ENCODE data around the gene IER5. TPM values are rescaled to one million over a fixed set of nuclear protein-coding genes. Genes with fewer than 3 reads are reported as not detected.

Gene IER5
- total and polyA plus RNA-seq, 2 of the 13 experiments (the other 11 are each of a cell fraction or from before 2014, with no cell fraction given) = 2.5 to 3.5 TPM

DNA sequence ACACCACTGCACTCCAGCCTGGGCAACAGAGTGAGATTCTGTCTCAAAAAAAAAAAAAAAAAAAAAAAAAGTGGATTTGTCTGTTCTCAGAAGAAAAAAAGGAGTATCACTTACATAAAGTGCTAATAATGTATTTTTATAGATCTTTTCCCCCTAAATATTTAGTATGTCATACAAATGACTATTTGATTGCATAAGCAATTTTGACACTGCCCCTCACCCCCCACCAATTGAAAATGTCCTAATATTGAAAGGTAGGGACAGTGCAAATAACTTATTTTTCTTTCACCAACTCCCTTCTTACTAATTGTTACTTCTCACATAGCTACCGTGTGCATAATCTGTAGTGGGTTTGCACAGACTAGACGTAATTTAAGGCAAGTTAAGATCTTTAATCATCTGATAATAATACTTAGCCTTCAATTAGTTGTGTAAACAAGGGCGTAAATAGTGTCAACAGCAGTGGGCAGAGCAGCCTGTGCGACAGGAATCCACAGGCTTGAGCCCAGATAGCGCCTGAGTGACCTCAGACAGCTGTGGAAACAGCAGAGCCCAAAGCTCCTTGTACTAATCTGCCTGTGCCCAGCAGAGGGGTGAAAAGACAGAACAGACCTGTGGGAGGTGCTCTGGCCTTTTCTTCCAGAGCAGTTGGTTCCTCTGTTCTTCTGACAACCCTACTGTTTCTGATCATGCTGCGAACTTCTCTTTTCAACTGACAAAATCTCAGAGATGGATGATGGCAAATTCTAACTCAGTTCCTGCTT lies 4.5 kb upstream of the IER5 start:
- BruUV-seq (replicated peaks) = no TSS peak
- 2% methylated on average over 6 of the region's 6 CpGs for whole genome bisulfite sequencing (ENCODE audit: low lambda C conversion rate)
- ATAC-seq = peak; percentile 68
- in situ Hi-C loops (cut with HindIII; ENCODE audit: extremely low pct_ligation_motif_present, low pct_unique_long_range_greater_than_20kb) = no loop called here
- ChIA-PET CTCF (ENCODE audit: low intra/inter-chr PET ratio, low total read pairs) (interaction anchor here (1.6 to 1.7 kb wide), 2 partner anchors 46 to 58 kb away, joined by 5 to 20 read pairs; no protein-coding TSS in a partner anchor), POLR2A (interaction anchor here (0.6 to 1.0 kb wide), 4 partner anchors 21 to 59 kb away, joined by 3 to 4 read pairs (median 3); no protein-coding TSS in a partner anchor)
- Histone ChIP-seq H2AFZ (ENCODE audit: low read length) (no peak overlapping the region), H3K79me2 (ENCODE audit: insufficient read depth, low read length) (peaks cover under 1% of the 10 kb centered on the region), H4K20me1 (ENCODE audit: insufficient read depth, low read length) (peaks cover 3% of the 10 kb centered on the region; the same call in 1 of the 2 replicates), H3K9ac (ENCODE audit: insufficient read depth, low read depth, low read length) (no peak overlapping the region), H3K4me3 (replicated peaks in 1 of 3; ENCODE audit: insufficient read depth in 1 of 3, low read depth in 2 of 3, low read length in 3 of 3) (no peak overlapping the region), H3K4me2 (ENCODE audit: low read depth, low read length) (peak overlapping the region; percentile 55), H3K9me3 (ENCODE audit: low read length) (no peaks in the 10 kb centered on the region), H3K36me3 (replicated peaks in 1 of 2; ENCODE audit: control insufficient read depth in 1 of 2, insufficient read depth in 2 of 2, low read length in 2 of 2) (no peaks in the 10 kb centered on the region), H3K27ac (ENCODE audit: extremely low read length, insufficient read depth, low read length) (no peak overlapping the region), H3K4me1 (ENCODE audit: insufficient read depth, low read length) (peaks cover 34% of the 10 kb centered on the region), H3K27me3 (ENCODE audit: control insufficient read depth in 1 of 2, insufficient read depth in 2 of 2, low read length in 2 of 2) (no peaks in the 10 kb centered on the region; a peak in 1 of 5 replicates)
- intact Hi-C loops (cut with micrococcal nuclease; ENCODE audit: unreplicated experiment) = loop anchor here (1.0 to 5.0 kb wide), 2 partner anchors 58 to 202 kb away; no protein-coding TSS in a partner anchor
- FAIRE-seq = peak; percentile 78
- DNase-seq (ENCODE audit: low spot score) = peak; percentile 66
- TF ChIP-seq STAG1 (CRISPR knock-in tag; IDR thresholded peaks at IDR 0.05) = peak; percentile 92
- peak; percentile 44 for TF ChIP-seq SALL1 (CRISPR knock-in tag; IDR thresholded peaks at IDR 0.05)
- TF ChIP-seq GLMP (CRISPR knock-in tag; IDR thresholded peaks at IDR 0.05; ENCODE audit: borderline replicate concordance) = no peak
- TF ChIP-seq MAFK (conservative IDR thresholded peaks at IDR 0.05 in 1 of 2, IDR thresholded peaks at IDR 0.05 in 1 of 2; ENCODE audit: low read length in 2 of 2) = peak in 1 of 2 experiments; percentile 38; a peak in 2 of 4 replicates
- TF ChIP-seq RAD21 (CRISPR knock-in tag; IDR thresholded peaks at IDR 0.05) = peak; percentile 81
- TF ChIP-seq IRF2 (CRISPR knock-in tag; IDR thresholded peaks at IDR 0.05) = 0 out of 2 replicates have a peak, but pooled peaks have one; percentile 29
- no peak for TF ChIP-seq BCL6 (CRISPR knock-in tag; IDR thresholded peaks at IDR 0.05)
- TF ChIP-seq, protein P1, sequence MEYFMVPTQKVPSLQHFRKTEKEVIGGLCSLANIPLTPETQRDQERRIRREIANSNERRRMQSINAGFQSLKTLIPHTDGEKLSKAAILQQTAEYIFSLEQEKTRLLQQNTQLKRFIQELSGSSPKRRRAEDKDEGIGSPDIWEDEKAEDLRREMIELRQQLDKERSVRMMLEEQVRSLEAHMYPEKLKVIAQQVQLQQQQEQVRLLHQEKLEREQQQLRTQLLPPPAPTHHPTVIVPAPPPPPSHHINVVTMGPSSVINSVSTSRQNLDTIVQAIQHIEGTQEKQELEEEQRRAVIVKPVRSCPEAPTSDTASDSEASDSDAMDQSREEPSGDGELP (IDR thresholded peaks at IDR 0.05; ENCODE audit: borderline replicate concordance, low read depth) = peak; percentile 24; the same call in 1 of the 2 replicates
- no peak for TF ChIP-seq LCORL (IDR thresholded peaks at IDR 0.05)
- TF ChIP-seq LCORL (CRISPR knock-in tag; IDR thresholded peaks at IDR 0.05) = peak; percentile 39; the same call in 1 of the 2 replicates
- no peak for TF ChIP-seq ZNF747 (CRISPR knock-in tag; IDR thresholded peaks at IDR 0.05; ENCODE audit: borderline replicate concordance)
- TF ChIP-seq ZNF703 (CRISPR knock-in tag; IDR thresholded peaks at IDR 0.05; ENCODE audit: borderline replicate concordance) = no peak
- 0 out of 2 replicates have a peak, but pooled peaks have one; percentile 30 for TF ChIP-seq ZNF121 (CRISPR knock-in tag; IDR thresholded peaks at IDR 0.05)
- peak; percentile 42; the same call in 1 of the 2 replicates for TF ChIP-seq NAIF1 (CRISPR knock-in tag; IDR thresholded peaks at IDR 0.05; ENCODE audit: borderline replicate concordance)
- TF ChIP-seq, protein P2, sequence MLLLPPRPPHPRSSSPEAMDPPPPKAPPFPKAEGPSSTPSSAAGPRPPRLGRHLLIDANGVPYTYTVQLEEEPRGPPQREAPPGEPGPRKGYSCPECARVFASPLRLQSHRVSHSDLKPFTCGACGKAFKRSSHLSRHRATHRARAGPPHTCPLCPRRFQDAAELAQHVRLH (CRISPR knock-in tag; IDR thresholded peaks at IDR 0.05; ENCODE audit: borderline replicate concordance, low read depth) = peak; percentile 43; the same call in 1 of the 2 replicates
- TF ChIP-seq ZNF317 (CRISPR knock-in tag; IDR thresholded peaks at IDR 0.05) = peak; percentile 38; the same call in 1 of the 2 replicates
- TF ChIP-seq KLF11 (CRISPR knock-in tag; IDR thresholded peaks at IDR 0.05) = 0 out of 2 replicates have a peak, but pooled peaks have one; percentile 27
- 0 out of 2 replicates have a peak, but pooled peaks have one; percentile 17 for TF ChIP-seq FOSL2 (CRISPR knock-in tag; IDR thresholded peaks at IDR 0.05)
- TF ChIP-seq NFYC (CRISPR knock-in tag; IDR thresholded peaks at IDR 0.05) = no peak
- peak; percentile 33; the same call in 1 of the 2 replicates for TF ChIP-seq KDM2A (CRISPR knock-in tag; IDR thresholded peaks at IDR 0.05; ENCODE audit: borderline replicate concordance, low read depth)
- peak; percentile 89 for TF ChIP-seq SMC3 (IDR thresholded peaks at IDR 0.05; ENCODE audit: low read length)
